CD14-positive monocyte (primary cell): ENCODE results near the gene MYL2. TPM values are rescaled to one million over a fixed set of nuclear protein-coding genes. Genes with fewer than 3 reads are reported as not detected.

ENCODE experiments used
- DNase-seq, 3 donors: peaks; one replicate each; pipeline ENCODE4 v3.0.0-alpha.2; 2011 to 2022
- H2AFZ ChIP-seq: 2 replicates; pipeline ENCODE4 v1.6.0; 2012; ENCODE audit warnings: mild to moderate bottlenecking, low read depth, low read length, inconsistent platforms; ENCODE audit not compliant: insufficient read depth, poor library complexity, severe bottlenecking
- H3K27ac ChIP-seq, 2 donors: 1 replicate in 1 of 2; 2 replicates in 1 of 2; pipeline ENCODE4 v1.5.1; 2012 to 2013; ENCODE audit warnings: low read length in 2 of 2, control low read depth in 1 of 2, inconsistent platforms in 1 of 2, low read depth in 1 of 2, mild to moderate bottlenecking in 1 of 2
- H3K27me3 ChIP-seq, 2 donors: one replicate each; pipeline versions ENCODE4 v1.6.0 to v1.6.1; 2011 to 2013; ENCODE audit warnings: low read length in 2 of 2; ENCODE audit not compliant: control insufficient read depth in 2 of 2, insufficient read depth in 2 of 2
- H3K36me3 ChIP-seq, 2 donors: replicated peaks in 1 of 2; 1 replicate in 1 of 2; 2 replicates in 1 of 2; pipeline versions ENCODE4 v1.5.1 to v1.6.1; 2012 to 2013; ENCODE audit warnings: low read length in 2 of 2, control low read depth in 1 of 2, inconsistent platforms in 1 of 2, mild to moderate bottlenecking in 1 of 2; ENCODE audit not compliant: insufficient read depth in 2 of 2, control insufficient read depth in 1 of 2
- H3K4me1 ChIP-seq, 2 donors: 1 replicate in 1 of 2; 2 replicates in 1 of 2; pipeline versions ENCODE4 v1.5.1 to v1.6.1; 2012 to 2013; ENCODE audit warnings: low read length in 2 of 2, control low read depth in 1 of 2, inconsistent platforms in 1 of 2, mild to moderate bottlenecking in 1 of 2, moderate library complexity in 1 of 2; ENCODE audit not compliant: insufficient read depth in 2 of 2, control insufficient read depth in 1 of 2
- H3K4me2 ChIP-seq: replicated peaks from 2 replicates; pipeline ENCODE3; 2012; ENCODE audit warnings: low read length, moderate library complexity, mild to moderate bottlenecking; ENCODE audit not compliant: poor library complexity, severe bottlenecking; ENCODE audit errors: extremely low read depth
- H3K4me3 ChIP-seq, 3 experiments: fragments of 200-600 bp in 1 of 3; sonication (generic) in 1 of 3; replicated peaks in 1 of 3; 1 replicate in 2 of 3; 2 replicates in 1 of 3; pipeline ENCODE4 v1.5.1; 2011 to 2013; ENCODE audit warnings: low read length in 3 of 3, mild to moderate bottlenecking in 3 of 3, control low read depth in 2 of 3, low read depth in 2 of 3, inconsistent platforms in 1 of 3, moderate library complexity in 1 of 3
- H3K79me2 ChIP-seq: 2 replicates; pipeline ENCODE4 v1.6.0; 2012; ENCODE audit warnings: mild to moderate bottlenecking, control low read depth, inconsistent platforms, low read length, moderate library complexity; ENCODE audit not compliant: insufficient read depth
- H3K9ac ChIP-seq: 2 replicates; pipeline ENCODE4 v1.6.0; 2017; ENCODE audit warnings: low read length, mild to moderate bottlenecking; ENCODE audit not compliant: insufficient read depth, poor library complexity, severe bottlenecking
- H3K9me3 ChIP-seq, 2 donors: replicated peaks in 1 of 2; 1 replicate in 1 of 2; 2 replicates in 1 of 2; pipeline versions ENCODE4 v1.5.1 to v1.6.1; 2012 to 2013; ENCODE audit warnings: low read length in 2 of 2, control low read depth in 1 of 2; ENCODE audit not compliant: control insufficient read depth in 1 of 2, insufficient read depth in 1 of 2
- H4K20me1 ChIP-seq: 2 replicates; pipeline ENCODE4 v1.6.0; 2012; ENCODE audit warnings: mild to moderate bottlenecking, low read length, control low read depth, moderate library complexity; ENCODE audit not compliant: insufficient read depth
- H3K27ac Mint-ChIP-seq, 7 donors: one replicate each; pipeline ENCODE4 v1.8.0; 2020; ENCODE audit warnings: mild to moderate bottlenecking in 7 of 7, mixed read lengths in 7 of 7, moderate library complexity in 6 of 7, inconsistent platforms in 2 of 7
- H3K27me3 Mint-ChIP-seq, 3 donors: one replicate each; pipeline ENCODE4 v1.8.0; 2021 to 2022; ENCODE audit warnings: low read depth in 3 of 3, mild to moderate bottlenecking in 3 of 3, mixed read lengths in 3 of 3, moderate library complexity in 3 of 3, inconsistent platforms in 1 of 3
- H3K36me3 Mint-ChIP-seq, 2 donors: one replicate each; pipeline ENCODE4 v1.8.0; 2020; ENCODE audit warnings: mixed read lengths in 2 of 2, inconsistent platforms in 1 of 2, mild to moderate bottlenecking in 1 of 2
- H3K4me1 Mint-ChIP-seq: one replicate; pipeline ENCODE4 v1.8.0; 2020; ENCODE audit warnings: mild to moderate bottlenecking, mixed read lengths
- H3K4me3 Mint-ChIP-seq, 2 donors: one replicate each; pipeline ENCODE4 v1.8.0; 2020; ENCODE audit warnings: mild to moderate bottlenecking in 2 of 2, mixed read lengths in 2 of 2, moderate library complexity in 1 of 2
- H3K9me3 Mint-ChIP-seq, 7 donors: one replicate each; pipeline ENCODE4 v1.8.0; 2020 to 2022; ENCODE audit warnings: mixed read lengths in 7 of 7, mild to moderate bottlenecking in 6 of 7, moderate library complexity in 6 of 7, inconsistent platforms in 2 of 7
- CTCF ChIP-seq: fragments of 200-600 bp; IDR thresholded peaks from one replicate; pipeline ENCODE4 v1.8.0; 2022; ENCODE audit warnings: antibody characterized with exemption, mild to moderate bottlenecking
- WGBS: methylation state at CpG from one replicate; pipeline ENCODE4 v1.1.5; 2013; ENCODE audit warnings: missing lambda C conversion rate; ENCODE audit not compliant: insufficient coverage; 5-methylcytosine and 5-hydroxymethylcytosine counted together
- intact Hi-C, 2 donors: fragments of 100-400 bp; cut with micrococcal nuclease; formaldehyde crosslinking; loops; one replicate each; pipeline versions ENCODE4 v1.15.0 to v1.15.1; 2023
- polyA plus RNA-seq, 3 donors: library from polyadenylated mRNA; depleted of rRNA in 1 of 3; unstranded in 2 of 3; stranded (reverse) in 1 of 3; fragments of 300-500 nt in 2 of 3; fragments of >200 nt in 1 of 3; fragmentation: Illumina TruSeq in 2 of 3; gene quantifications; 1 replicate in 2 of 3; 2 replicates in 1 of 3; pipeline ENCODE4 v1.2.3, GENCODE V29; 2012 to 2021

The MYL2 gene
- polyA plus RNA-seq, 3 donors = not detected

GRCh38 chr12:110880651-110881050, 39.7 kb downstream of the MYL2 start:
- H3K27me3 ChIP-seq = no peaks in the 10 kb centered on the region
- H2AFZ ChIP-seq = no peak overlapping the region
- no peak for DNase-seq
- no peaks in the 10 kb centered on the region for H4K20me1 ChIP-seq
- no peaks in the 10 kb centered on the region for H3K9me3 ChIP-seq
- H3K79me2 ChIP-seq = no peaks in the 10 kb centered on the region
- H3K27ac ChIP-seq = no peak overlapping the region
- Mint-ChIP-seq H3K27ac (no peak overlapping the region), H3K4me1 (no peaks in the 10 kb centered on the region), H3K27me3 (peaks cover 0 to 4% (median 3%) of the 10 kb centered on the region in 3 donors), H3K9me3 (peaks cover 0 to 3% (median 0%) of the 10 kb centered on the region in 7 donors), H3K36me3 (no peaks in the 10 kb centered on the region), H3K4me3 (no peak overlapping the region)
- 100% methylated on average over 1 of the region's 2 CpGs for WGBS
- intact Hi-C loops = no loop called here
- H3K9ac ChIP-seq = no peak overlapping the region
- H3K4me1 ChIP-seq = no peaks in the 10 kb centered on the region
- TF ChIP-seq CTCF = no peak
- no peak overlapping the region for H3K4me2 ChIP-seq
- H3K36me3 ChIP-seq = no peaks in the 10 kb centered on the region
- H3K4me3 ChIP-seq = no peak overlapping the region

- Histone ChIP-seq H3K4me2 (no peak overlapping the region), H3K27ac (no peak overlapping the region), H3K36me3 (no peaks in the 10 kb centered on the region), H3K27me3 (no peaks in the 10 kb centered on the region), H3K4me1 (peaks cover 0 to 6% of the 10 kb centered on the region in 2 donors), H3K9ac (no peak overlapping the region), H3K79me2 (no peaks in the 10 kb centered on the region), H2AFZ (no peak overlapping the region), H4K20me1 (no peaks in the 10 kb centered on the region), H3K9me3 (no peaks in the 10 kb centered on the region), H3K4me3 (no peak overlapping the region)
- no peak for DNase-seq
- TF ChIP-seq CTCF = no peak
- Mint-ChIP-seq H3K4me1 (peaks cover 8% of the 10 kb centered on the region), H3K9me3 (peaks cover 0 to 4% (median 0%) of the 10 kb centered on the region in 7 donors), H3K36me3 (no peaks in the 10 kb centered on the region), H3K4me3 (no peak overlapping the region), H3K27me3 (peaks cover 0 to 10% (median 3%) of the 10 kb centered on the region in 3 donors), H3K27ac (peak overlapping the region in 1 of 7 donors; percentile 43)
- intact Hi-C loops = no loop called here
Measured at GRCh38 chr12:110874781-110875180, 45.6 kb downstream of the MYL2 start.
